GM12892 (cell line): Measurements from ENCODE around the gene PATJ.
A peak's percentile ranks its signal among the peaks of the same experiment; 100 is the strongest.

Experiments used
- DNase-seq: peaks from one replicate; pipeline ENCODE4 v3.0.0; 2011; ENCODE audit not compliant: insufficient read length
- FAIRE-seq: peaks from 2 replicates; lab custom pipeline; 2011; peaks lifted over from hg19 to GRCh38; lab: Jason Lieb, UNC
- POLR2A ChIP-seq: IDR thresholded peaks from 2 replicates; pipeline ENCODE4 v1.6.1; 2011; ENCODE audit warnings: low read depth, low read length, control low read depth
- POLR2AphosphoS5 ChIP-seq: IDR thresholded peaks from 2 replicates; pipeline ENCODE4 v1.6.1; 2011; ENCODE audit warnings: low read depth, low read length, control low read depth
- TAF1 ChIP-seq: IDR thresholded peaks from 2 replicates; pipeline ENCODE4 v1.6.1; 2011; ENCODE audit warnings: low read depth, mild to moderate bottlenecking, control low read depth, low read length, borderline replicate concordance

PATJ gene

DNA sequence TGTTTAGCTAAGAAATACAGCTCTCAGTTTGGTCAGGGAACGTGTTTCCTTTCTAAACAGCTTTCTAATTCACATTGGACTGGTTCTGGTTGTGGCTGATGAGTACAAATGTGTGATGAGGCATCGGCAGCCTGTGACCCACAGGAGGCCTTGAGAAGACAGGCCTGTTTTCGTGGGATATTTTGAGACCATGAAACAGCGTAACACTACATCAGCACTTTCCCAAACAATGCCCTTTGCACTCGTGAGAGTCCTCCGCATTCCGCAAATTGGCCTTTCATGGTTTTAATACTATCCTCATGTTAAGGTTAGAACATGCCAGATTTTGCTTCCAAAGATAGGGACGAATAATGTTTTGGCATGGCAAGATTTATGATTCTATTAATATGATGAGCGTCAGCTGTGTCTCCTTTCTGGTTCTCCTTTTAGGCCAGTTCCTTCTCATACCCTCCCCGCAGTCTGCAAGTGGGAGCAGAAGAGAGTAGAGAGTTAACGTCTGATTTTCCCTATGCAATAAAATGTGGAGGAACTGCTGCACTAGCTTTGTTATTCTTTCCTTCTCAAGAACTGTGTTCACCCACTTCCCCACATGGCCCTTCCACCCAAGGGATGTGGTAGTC lies 368.0 kb downstream of the PATJ start:
- FAIRE-seq (no peak), DNase-seq (no peak)
- TF ChIP-seq TAF1 (no peak), POLR2A (no peak), POLR2AphosphoS5 (no peak)

DNA sequence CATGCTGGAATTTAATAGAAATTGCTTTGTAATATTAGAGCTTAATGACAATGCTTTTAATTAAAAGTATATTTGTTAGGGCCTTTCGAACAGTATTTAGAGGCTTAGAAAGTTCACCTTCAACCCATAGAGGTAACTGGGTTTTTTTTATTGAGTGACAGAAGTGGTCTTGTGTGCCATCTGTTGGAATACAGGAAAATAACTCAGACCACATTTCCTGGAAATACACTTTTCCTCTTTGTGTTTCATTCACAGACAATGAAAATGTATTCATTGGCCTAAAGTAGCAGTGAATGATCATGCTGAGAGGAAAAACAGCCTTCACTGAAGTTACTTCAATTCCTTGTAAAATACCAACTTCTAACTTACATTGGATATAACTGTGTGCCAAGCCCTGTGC lies 368.8 kb downstream of the PATJ start:
- TF ChIP-seq TAF1 (no peak), POLR2AphosphoS5 (no peak)
- FAIRE-seq (peak; percentile 9), DNase-seq (no peak)

DNA sequence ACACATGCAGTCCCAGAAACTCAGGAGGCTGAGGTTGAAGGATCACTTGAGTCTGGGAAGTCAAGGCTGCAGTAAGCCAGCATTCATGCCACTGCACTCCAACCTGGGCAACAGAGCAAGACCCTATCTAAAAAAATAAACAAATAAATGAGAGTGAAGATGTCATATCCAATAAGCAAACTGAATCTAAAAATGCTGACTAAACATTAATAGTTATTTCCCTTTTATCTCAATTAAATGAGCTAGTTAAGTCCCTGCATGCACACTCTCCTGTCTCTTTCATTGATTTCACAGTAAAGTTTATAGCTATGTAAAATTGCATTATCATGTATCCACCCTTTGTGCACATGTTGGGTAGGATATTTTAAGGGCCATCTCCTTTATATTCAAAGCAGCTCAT lies 371.2 kb downstream of the PATJ start:
- DNase-seq (no peak), FAIRE-seq (no peak)
- TF ChIP-seq TAF1: no peak
- TF ChIP-seq POLR2A: no peak
- no peak for TF ChIP-seq POLR2AphosphoS5

- FAIRE-seq (no peak), DNase-seq (no peak)
- TF ChIP-seq POLR2AphosphoS5 (no peak), TAF1 (no peak), POLR2A (no peak)
Observed at GRCh38 chr1:62117018-62117750, 374.9 kb downstream of the PATJ start.

DNA sequence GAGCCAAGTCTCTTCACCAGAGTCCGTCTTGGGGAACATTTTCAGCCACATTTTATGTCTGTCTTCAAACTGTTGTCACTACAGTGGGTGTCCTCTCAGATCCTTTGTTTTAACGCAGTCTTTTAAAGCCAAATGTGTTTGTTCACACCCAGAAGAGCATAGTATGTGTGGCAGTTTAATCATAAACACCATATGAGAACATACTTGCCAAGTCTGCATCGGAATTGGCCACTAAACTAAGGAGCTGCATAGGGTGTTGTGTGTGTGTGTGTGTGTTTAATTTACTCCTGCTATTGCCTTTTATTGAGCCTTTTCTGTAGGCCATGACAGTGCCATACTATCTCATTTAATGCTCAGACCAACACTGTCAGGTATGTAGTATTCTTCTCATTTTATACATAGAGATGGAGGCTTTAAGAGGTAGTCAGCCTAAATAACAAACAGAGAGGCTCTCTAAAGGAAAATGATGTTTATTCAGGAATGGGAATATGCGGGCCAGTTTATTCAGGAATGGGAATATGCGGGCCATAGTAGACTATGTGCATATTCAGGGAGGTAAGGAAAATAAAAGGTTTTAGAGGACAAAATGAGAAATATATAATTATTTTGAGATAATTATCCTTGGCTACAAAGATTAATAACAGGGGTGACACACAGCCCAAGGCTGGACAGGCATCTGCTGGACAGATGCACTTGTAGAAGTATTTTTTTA lies 384.5 kb downstream of the PATJ start:
- no peak for FAIRE-seq
- TF ChIP-seq TAF1 (no peak), POLR2AphosphoS5 (no peak)
- DNase-seq: no peak

GRCh38 chr1:62128745-62129144 lies 386.5 kb downstream of the PATJ start:
- TF ChIP-seq POLR2AphosphoS5 (no peak), POLR2A (no peak), TAF1 (no peak)
- no peak for FAIRE-seq

GRCh38 chr1:62131093-62131725 lies 388.9 kb downstream of the PATJ start:
- FAIRE-seq (peak; percentile 21), DNase-seq (peak; percentile 30)
- TF ChIP-seq POLR2A (no peak), POLR2AphosphoS5 (no peak), TAF1 (no peak)

More at GRCh38 chr1:62128745-62129144, 386.5 kb downstream of the PATJ start:
- DNase-seq: no peak

GRCh38 chr1:62138029-62138428 lies 395.7 kb downstream of the PATJ start:
- TF ChIP-seq POLR2A (no peak), POLR2AphosphoS5 (no peak), TAF1 (no peak)
- DNase-seq (no peak), FAIRE-seq (no peak)

DNA sequence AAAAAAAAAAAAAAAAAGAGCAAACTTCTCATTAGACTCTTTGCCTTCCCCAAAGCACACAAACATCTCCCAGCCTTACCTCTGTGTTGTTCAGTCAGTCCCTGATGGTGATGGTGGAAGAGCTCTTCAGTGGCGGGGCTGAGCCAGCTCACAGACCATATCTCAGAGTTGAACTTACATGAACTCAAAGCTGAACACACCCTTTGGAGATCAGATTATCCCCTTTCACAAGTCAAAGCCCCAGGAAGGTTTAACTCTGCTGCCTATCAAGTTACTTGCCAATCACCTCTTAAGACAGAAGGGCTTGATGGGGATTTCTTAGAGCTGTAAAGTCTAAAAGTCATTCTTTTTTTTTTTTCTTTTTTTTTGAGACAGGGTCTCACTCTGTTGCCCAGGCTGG lies 397.1 kb downstream of the PATJ start:
- FAIRE-seq: no peak
- TF ChIP-seq POLR2A (no peak), TAF1 (no peak), POLR2AphosphoS5 (no peak)
- DNase-seq: no peak

GRCh38 chr1:62140666-62141065 lies 398.4 kb downstream of the PATJ start:
- TF ChIP-seq TAF1 (no peak), POLR2AphosphoS5 (no peak), POLR2A (no peak)
- no peak for DNase-seq

GRCh38 chr1:62142496-62142895 lies 400.2 kb downstream of the PATJ start:
- FAIRE-seq: no peak
- TF ChIP-seq TAF1: no peak
- TF ChIP-seq POLR2A: no peak
- no peak for DNase-seq

More at GRCh38 chr1:62140666-62141065, 398.4 kb downstream of the PATJ start:
- FAIRE-seq: no peak
